ENCODE data around the gene COL16A1.

The COL16A1 gene

DNA sequence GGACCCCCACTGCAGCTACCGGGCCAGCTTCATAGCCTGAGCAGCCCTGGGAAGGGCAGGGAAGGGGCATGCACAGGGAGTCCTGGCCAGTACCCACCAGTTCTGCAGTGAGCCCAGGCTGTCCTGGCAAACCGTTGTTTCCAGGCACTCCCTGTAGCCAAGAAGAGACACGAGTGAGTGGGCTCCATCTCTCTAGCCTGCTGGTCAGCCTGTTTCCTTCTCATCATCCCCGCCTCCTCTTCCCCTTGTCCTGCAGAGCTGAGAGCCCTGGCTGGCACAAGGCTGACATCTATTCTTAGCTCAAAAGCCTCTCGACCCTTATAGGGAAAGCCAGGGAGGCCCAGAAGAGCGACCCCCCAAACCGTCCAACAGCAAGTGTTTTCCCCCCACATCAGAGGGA, 28.7 kb downstream of the COL16A1 start:
- DNase-seq (ENCODE audit: low spot score), result no peak
- TF ChIP-seq CTCF (IDR thresholded peaks at IDR 0.05; ENCODE audit: extremely low read depth, missing control alignments), result no peak

GRCh38 chr1:31674626-31675025, 29.2 kb downstream of the COL16A1 start:
- TF ChIP-seq CTCF (IDR thresholded peaks at IDR 0.05; ENCODE audit: extremely low read depth, missing control alignments), result no peak
- DNase-seq (ENCODE audit: low spot score), result no peak

DNA sequence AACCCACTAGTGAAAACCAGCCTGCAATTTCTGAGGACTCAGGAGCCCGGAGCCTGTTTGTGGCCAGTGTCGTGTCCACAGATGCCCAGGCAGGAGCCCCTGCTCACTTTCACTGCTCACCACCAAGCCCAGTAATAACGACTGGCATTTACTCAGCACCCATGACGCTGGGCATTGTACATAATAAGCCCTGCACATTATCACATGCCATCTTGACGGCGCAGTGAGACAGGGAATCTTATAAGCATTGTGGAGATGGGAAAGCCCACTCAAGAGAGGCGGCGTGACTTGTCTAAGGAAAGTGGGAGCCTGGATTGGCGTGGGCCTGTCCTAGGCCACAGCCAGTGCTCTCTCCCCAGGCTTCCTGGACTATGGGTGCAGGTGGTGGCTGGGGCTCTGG, 30.4 kb downstream of the COL16A1 start:
- no peak for TF ChIP-seq CTCF (IDR thresholded peaks at IDR 0.05; ENCODE audit: extremely low read depth, missing control alignments)
- no peak for DNase-seq (ENCODE audit: low spot score)

DNA sequence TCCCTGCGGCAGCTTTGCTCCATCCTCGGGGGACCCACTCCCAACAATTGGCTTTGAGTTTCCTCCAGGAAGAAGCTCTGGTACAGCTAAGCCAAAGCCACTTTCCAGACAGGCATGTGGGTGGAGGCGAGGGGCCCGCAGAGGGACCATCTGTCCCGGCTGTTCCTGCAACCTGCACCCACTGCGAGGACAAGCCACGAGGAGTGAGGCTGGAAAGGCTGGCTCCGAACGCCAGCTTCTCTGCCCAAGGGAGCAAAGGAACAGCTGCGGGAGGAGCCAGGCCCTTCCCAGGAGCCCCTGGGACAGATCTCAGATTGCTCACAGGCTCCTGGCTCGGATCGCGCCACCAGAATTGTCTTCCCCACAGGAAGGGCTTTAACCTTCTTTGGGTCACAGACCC, 30.8 kb downstream of the COL16A1 start:
- TF ChIP-seq CTCF (IDR thresholded peaks at IDR 0.05; ENCODE audit: extremely low read depth, missing control alignments), result no peak
- DNase-seq (ENCODE audit: low spot score), result no peak

DNA sequence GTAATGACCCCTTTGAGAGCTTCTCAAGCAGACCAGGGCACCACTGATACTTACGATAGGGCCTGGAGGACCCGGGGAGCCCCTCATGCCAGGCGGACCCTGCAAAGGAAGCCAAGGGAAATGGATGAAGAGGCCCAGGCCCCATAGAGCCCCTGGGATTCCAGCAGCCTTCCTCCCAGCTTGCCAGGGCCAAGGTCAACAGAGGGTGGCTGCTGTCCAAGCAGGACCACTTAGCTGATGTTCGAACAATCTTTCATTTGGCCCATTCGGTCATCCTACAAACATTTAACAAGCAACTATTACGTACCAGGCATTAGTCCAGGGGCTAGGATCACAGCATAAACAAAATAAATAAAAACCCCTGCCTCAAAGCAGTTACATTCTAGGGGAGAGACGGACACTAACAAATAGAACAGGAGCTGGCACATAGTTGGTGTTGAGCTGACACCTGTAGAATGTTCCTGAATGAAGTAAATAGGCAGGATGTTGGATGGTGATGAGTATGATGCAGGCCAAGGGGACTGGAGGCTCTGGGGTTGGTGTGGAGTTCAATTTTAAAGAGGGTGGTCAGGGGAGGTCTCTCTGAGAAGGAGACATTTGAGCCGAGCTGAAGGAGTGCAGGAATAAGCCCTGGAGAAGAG, 32.1 kb downstream of the COL16A1 start:
- TF ChIP-seq CTCF (IDR thresholded peaks at IDR 0.05; ENCODE audit: extremely low read depth, missing control alignments), result no peak
- no peak for DNase-seq (ENCODE audit: low spot score)

DNA sequence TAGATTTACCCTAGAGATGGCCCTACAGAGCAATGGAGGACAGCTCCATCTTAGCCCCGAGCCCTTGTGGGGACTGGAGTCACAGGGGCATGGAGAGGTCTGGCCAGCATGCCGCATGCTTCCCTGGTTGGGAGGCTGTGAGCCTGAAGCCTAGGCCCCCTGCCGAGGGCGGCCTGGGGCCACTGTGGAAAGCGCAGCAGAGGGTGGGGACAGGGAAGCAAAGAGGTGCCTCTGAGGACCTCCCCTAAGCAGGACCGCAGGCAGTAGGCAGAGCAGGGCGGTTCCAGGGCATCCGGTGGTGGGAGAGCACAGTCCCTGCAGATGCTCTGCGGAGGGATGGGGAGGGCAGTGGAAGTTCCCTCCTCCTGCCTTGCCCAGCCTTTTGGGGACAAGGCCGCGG, 32.7 kb downstream of the COL16A1 start:
- no peak for TF ChIP-seq CTCF (IDR thresholded peaks at IDR 0.05; ENCODE audit: extremely low read depth, missing control alignments)
- DNase-seq (ENCODE audit: low spot score), result no peak

DNA sequence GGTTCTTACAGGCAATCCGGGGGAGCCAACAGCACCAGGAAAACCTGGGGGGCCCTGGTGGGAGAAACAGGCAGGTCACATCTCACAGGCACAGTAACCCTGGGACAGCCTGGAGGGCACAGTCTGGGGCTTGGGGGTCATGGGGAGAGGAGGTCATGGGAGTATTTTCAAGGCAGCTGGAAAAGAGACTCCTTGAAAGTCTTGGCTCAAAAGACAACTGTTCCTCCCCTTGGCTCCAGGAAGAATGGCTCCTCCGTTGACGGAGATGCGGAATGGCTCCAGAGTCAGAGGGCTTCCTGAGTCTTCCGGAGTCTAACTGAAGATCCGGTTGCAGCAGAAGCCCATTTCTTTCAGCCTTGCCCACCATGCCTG, 33.2 kb downstream of the COL16A1 start:
- no peak for TF ChIP-seq CTCF (IDR thresholded peaks at IDR 0.05; ENCODE audit: extremely low read depth, missing control alignments)
- DNase-seq (ENCODE audit: low spot score), result no peak

All from GM20000 (cell line).